ENCODE data around the gene FGFRL1. TPM values are rescaled to one million over a fixed set of nuclear protein-coding genes. Genes with fewer than 3 reads are reported as not detected.
"Not testable (repeated sequence)": the region's sequence is repeated elsewhere in the genome, so short reads cannot be mapped to it uniquely, and the experiment has no call there.

Gene FGFRL1
- total RNA-seq, 1 donor = 8.6 TPM

DNA sequence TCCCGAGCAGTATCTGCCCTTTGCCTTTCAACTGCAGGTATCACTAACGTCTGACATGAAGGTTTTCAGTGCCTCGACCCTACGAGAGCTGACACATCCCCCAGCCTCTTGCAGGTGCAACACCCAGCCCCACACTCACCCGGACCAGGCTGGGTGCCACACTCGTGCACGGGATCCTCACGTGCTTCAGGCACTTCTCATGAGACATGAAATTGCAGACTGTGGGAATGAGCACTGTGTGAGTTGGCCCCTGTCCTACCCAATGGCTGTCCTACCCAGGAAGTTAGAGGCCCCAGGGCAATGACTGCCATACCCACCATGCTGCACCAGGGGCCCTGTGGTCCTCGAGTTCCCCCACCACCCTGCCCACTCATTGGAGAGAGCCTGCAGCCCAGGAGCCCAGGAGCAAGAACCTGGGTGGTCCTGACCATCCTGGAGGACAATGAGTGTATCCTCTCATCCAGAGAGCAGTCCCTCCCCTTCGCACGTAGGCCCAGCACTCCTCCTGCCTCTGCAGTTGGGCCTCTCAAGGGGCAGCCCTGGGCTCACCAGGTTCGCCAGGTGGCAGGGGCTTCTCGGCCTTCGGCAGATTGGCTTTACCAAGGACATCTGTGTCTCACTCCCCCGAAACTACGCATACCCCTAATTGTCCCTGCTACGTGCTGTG, 40.4 kb upstream of the FGFRL1 start:
- DNase-seq (ENCODE audit: low read depth) = no peak
- no peak overlapping the region for H3K4me3 ChIP-seq (ENCODE audit: low read depth, low read length)
- TF ChIP-seq CTCF (IDR thresholded peaks at IDR 0.05; ENCODE audit: insufficient read depth, low read depth, low read length) = no peak

DNA sequence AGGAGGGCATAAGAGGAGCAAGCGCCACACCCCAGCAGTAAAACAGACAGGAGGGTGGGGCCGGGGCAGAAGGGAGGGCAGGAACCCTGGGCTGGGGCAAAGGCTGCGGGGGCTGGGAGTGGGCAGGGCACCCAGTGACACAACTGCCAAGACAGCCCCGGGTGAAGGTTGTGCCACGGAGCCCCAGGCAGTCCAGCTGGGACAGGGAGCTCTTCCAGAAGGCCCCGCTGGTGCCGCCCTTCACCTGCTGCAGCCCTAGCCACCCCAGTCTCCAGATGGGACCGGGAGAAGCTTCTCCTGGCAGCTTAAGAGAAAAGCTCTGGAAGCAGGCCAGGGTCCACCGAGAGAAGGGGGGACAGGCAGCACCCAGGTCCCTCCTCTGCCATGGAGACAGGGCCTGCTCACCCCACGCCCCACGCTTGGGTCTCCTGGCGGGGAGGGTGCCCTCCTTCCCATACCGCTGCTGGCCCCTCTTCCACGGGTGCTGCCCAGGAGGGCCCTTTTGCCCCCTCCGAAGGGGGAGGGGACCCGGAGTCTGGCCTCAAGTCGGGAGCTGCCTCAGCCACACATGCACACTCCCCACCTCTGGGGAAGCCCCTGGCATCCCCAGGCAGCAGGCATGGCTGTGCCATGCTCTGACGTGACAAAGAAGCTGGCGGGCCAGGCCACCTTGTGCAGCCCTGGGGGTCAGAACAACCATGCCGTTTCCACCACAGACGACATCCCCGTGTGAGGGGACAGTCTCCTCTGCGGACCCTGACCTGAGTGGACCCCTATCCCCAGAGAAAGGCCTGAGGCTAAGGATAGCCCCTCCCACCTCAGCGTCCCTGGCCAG, 39.5 kb upstream of the FGFRL1 start:
- no peak for TF ChIP-seq CTCF (IDR thresholded peaks at IDR 0.05; ENCODE audit: insufficient read depth, low read depth, low read length)
- DNase-seq (ENCODE audit: low read depth) = no peak
- H3K4me3 ChIP-seq (ENCODE audit: low read depth, low read length) = peak overlapping the region; percentile 77

DNA sequence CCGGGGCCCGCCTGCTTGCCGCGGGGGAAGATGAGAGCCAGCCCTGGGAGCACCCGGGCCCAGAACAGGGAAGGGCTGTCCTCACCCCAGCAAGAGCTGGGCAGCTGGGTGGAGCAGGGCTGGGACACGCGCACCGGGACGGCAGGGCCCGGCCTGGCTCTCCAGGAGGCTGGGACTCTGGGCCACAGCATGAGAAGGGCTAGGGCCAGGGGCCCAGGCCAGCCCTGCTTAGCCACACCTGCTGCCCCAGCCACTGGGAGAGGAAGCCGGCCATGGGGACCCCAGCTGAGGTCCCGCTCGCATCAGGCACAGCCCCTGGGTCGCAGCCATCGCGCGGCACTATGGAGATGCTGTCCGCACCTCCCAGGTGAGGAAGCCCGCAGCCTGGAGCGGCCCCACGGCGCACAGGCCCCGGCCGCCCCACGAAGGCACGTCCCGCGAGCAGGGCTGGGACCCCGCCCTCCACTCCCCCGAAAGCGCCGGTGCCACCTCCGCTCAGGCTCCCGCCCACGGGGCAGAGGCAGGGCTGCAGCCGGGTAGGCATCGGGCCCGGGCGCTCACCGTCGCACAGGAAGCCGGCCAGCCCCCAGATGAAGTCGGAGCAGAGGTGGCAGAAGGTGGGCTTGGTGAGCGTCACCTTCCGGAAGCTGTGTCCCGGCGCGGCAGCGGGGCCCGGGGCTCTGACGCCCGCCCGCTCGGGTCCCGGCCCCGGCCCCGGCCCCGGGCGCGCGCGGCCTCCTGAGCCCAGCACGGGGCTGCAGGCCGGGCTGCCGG, 38.6 kb upstream of the FGFRL1 start:
- peak overlapping the region; percentile 77 for H3K4me3 ChIP-seq (ENCODE audit: low read depth, low read length)
- TF ChIP-seq CTCF (IDR thresholded peaks at IDR 0.05; ENCODE audit: insufficient read depth, low read depth, low read length) = no peak
- DNase-seq (ENCODE audit: low read depth) = peak; percentile 20

DNA sequence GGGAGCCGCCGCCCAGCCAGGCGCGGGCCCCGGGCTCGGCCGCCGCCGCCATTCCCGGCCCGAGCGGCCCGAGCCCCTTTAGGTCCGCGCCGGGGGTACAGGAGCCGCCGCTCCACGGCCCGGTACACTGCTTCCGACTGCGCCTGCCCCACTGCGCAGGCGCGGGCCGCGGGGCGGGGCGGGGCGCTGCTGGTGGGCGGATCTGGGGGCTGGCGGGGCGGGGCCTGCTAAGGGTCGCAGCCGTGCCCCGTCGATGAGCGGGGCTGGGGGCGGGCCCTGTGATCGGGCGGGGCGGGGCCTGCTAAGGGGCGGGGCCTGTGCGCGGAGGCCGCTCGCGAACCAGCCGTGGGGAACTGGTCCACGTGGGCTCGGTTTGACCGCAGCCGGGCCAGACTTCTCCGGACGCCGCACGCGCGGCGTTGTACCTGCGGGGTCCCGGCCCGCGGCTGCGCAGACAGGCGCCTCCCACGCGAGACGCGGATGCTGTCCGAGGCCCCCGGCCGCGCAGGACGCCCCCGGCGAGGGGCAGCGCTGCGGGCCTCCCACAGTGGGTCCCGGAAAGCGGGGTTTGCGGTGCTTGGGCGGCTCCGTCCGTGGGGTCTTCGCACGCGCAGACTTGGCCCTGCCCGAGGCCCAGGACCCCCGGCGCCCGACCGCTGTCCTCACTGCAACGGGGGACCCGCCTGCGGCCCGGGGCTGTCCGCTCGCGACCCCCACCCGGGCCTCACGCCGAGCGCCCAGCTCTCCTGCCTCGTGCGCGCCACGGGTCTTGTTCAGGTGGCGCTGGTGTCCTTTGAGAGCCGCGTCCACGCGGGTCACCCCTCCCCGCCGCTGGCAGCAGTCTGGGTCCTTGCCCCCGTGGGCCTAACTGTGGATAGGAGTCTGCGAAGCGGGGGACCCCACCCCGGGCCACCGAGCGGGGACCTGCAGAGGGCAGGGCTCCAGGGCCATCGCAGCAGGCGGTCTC, 37.7 kb upstream of the FGFRL1 start, which contains the start of gene DGKQ:
Gene DGKQ (minus strand): TSS at position 139 of the 967 bp plus-strand sequence. CDS start 87 bp downstream, at position 52.
- peak; percentile 89 for DNase-seq (ENCODE audit: low read depth)
- no peak for TF ChIP-seq CTCF (IDR thresholded peaks at IDR 0.05; ENCODE audit: insufficient read depth, low read depth, low read length)
- peak within 1 kb of the TSS; percentile 77 for H3K4me3 ChIP-seq (ENCODE audit: low read depth, low read length)

- H3K4me3 ChIP-seq (ENCODE audit: low read depth, low read length) = no peak overlapping the region
- DNase-seq (ENCODE audit: low read depth) = no peak
- TF ChIP-seq CTCF (IDR thresholded peaks at IDR 0.05; ENCODE audit: insufficient read depth, low read depth, low read length) = no peak
Observed at GRCh38 chr4:974668-975067, 36.8 kb upstream of the FGFRL1 start.

GRCh38 chr4:976016-976415, 35.4 kb upstream of the FGFRL1 start:
- H3K4me3 ChIP-seq (ENCODE audit: low read depth, low read length) = not testable (repeated sequence)

More at GRCh38 chr4:976016-976415, 35.4 kb upstream of the FGFRL1 start:
- not testable (repeated sequence) for DNase-seq (ENCODE audit: low read depth)
